GM19240 (cell line): ENCODE data around the gene NOD2.

Experiments
- DNase-seq: peaks from one replicate; pipeline ENCODE4 v3.0.0; 2011; ENCODE audit warnings: low spot score; ENCODE audit not compliant: insufficient read length

Gene NOD2

GRCh38 chr16:50781043-50781442 is 87.6 kb downstream of the NOD2 start:
- DNase-seq: no peak

DNA sequence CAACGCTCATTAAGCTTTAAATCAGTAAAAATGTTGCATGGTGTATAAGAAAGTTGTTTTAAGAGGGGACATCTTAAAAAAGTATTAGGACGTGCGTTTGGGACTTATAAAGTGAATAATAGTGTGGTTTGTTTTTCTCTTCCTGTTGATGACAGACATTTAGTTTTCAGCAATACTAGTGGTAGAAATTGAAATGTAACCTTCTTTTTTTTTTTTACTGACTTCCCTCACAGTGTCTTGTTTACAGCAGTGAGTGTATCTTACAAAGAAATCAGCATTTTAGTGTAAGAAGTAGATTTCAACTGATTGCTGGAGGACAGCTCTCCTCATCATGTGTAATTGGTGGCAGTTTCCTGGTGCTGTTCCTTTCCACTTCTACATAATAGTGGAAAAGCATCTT is 88.1 kb downstream of the NOD2 start:
- DNase-seq: no peak
